HepG2 (cell line): ENCODE results near the gene TDG. TPM values are rescaled to one million over a fixed set of nuclear protein-coding genes. Genes with fewer than 3 reads are reported as not detected.

Experiments
- AKAP8 ChIP-seq: sonication (generic); formaldehyde crosslinking; IDR thresholded peaks from 2 replicates; pipeline ENCODE4 v1.5.1; 2020; ENCODE audit warnings: mild to moderate bottlenecking, missing genetic modification reagents
- BRD4 ChIP-seq: sonication (generic); formaldehyde crosslinking; IDR thresholded peaks from 2 replicates; pipeline ENCODE4 v1.4.0; 2020; ENCODE audit warnings: missing genetic modification reagents
- CBX2 ChIP-seq, 2 experiments: fragments of 200-600 bp in 1 of 2; sonication (generic); formaldehyde crosslinking in 1 of 2; IDR thresholded peaks; 2 replicates each; pipeline versions ENCODE4 v1.7.0 to v1.8.1; 2018 to 2022; ENCODE audit warnings: low read depth in 2 of 2, low read length in 1 of 2, mild to moderate bottlenecking in 1 of 2, missing genetic modification reagents in 1 of 2
- GTF2F1 ChIP-seq: fragments of 150-350 bp; IDR thresholded peaks from 2 replicates; pipeline ENCODE4 v1.6.1; 2014; ENCODE audit warnings: low read length
- MLLT10 ChIP-seq: sonication (generic); formaldehyde crosslinking; IDR thresholded peaks from 2 replicates; pipeline ENCODE4 v1.4.0; 2020; ENCODE audit warnings: missing genetic modification reagents
- NR0B2 ChIP-seq: sonication (generic); formaldehyde crosslinking; IDR thresholded peaks from 2 replicates; pipeline ENCODE4 v1.4.0; 2020; ENCODE audit warnings: mild to moderate bottlenecking, missing genetic modification reagents
- PHF20 ChIP-seq: sonication (generic); formaldehyde crosslinking; IDR thresholded peaks from 2 replicates; pipeline ENCODE4 v1.5.0; 2020; ENCODE audit warnings: mild to moderate bottlenecking, missing genetic modification reagents
- ZBTB25 ChIP-seq: IDR thresholded peaks from 2 replicates; pipeline ENCODE4 v1.6.1; 2018; ENCODE audit warnings: missing genetic modification reagents
- ZNF552 ChIP-seq: sonication (generic); formaldehyde crosslinking; IDR thresholded peaks from 2 replicates; pipeline ENCODE4 v1.9.0; 2022; ENCODE audit warnings: missing genetic modification reagents, mild to moderate bottlenecking, borderline replicate concordance
- ZNF788 ChIP-seq: sonication (generic); formaldehyde crosslinking; IDR thresholded peaks from 2 replicates; pipeline ENCODE4 v1.5.0; 2020; ENCODE audit warnings: mild to moderate bottlenecking, missing genetic modification reagents, borderline replicate concordance
- polyA plus RNA-seq, 8 experiments: library from polyadenylated mRNA; depleted of rRNA in 3 of 8; stranded (reverse) in 7 of 8; unstranded in 1 of 8; fragments of >200 nt; fragmentation: Illumina TruSeq in 4 of 8; extraction: Trizol in 4 of 8; gene quantifications; 2 replicates each; pipeline versions ENCODE4 v1.2.1 to v1.2.3, GENCODE V29; 2011 to 2016; ENCODE audit warnings: low read depth in 4 of 8, missing spikeins in 1 of 8, mixed read lengths in 1 of 8; ENCODE audit not compliant: insufficient read depth in 1 of 8
- total RNA-seq, 5 experiments: library from RNA; depleted of rRNA; stranded (reverse); fragments of >200 nt; fragmentation: Illumina TruSeq; extraction: Trizol; gene quantifications; 2 replicates each; pipeline ENCODE4 v1.2.3, GENCODE V29; 2016; ENCODE audit warnings: low read depth in 1 of 5
- TF ChIP-seq, protein P1 (sequence below): sonication (generic); formaldehyde crosslinking; IDR thresholded peaks from one replicate; pipeline ENCODE4 v1.5.1; 2020; ENCODE audit warnings: mild to moderate bottlenecking, missing genetic modification reagents; ENCODE audit errors: not compliant biosample characterization
- TF ChIP-seq, protein P2 (sequence below): sonication (generic); formaldehyde crosslinking; IDR thresholded peaks from 2 replicates; pipeline ENCODE4 v1.4.0; 2020; ENCODE audit warnings: low read depth, mild to moderate bottlenecking, missing genetic modification reagents

Gene TDG
- total and polyA plus RNA-seq, 2 of the 13 experiments (the other 11 are each of a cell fraction or from before 2014, with no cell fraction given), result 14.2 to 19.5 TPM

- TF ChIP-seq, protein P1, sequence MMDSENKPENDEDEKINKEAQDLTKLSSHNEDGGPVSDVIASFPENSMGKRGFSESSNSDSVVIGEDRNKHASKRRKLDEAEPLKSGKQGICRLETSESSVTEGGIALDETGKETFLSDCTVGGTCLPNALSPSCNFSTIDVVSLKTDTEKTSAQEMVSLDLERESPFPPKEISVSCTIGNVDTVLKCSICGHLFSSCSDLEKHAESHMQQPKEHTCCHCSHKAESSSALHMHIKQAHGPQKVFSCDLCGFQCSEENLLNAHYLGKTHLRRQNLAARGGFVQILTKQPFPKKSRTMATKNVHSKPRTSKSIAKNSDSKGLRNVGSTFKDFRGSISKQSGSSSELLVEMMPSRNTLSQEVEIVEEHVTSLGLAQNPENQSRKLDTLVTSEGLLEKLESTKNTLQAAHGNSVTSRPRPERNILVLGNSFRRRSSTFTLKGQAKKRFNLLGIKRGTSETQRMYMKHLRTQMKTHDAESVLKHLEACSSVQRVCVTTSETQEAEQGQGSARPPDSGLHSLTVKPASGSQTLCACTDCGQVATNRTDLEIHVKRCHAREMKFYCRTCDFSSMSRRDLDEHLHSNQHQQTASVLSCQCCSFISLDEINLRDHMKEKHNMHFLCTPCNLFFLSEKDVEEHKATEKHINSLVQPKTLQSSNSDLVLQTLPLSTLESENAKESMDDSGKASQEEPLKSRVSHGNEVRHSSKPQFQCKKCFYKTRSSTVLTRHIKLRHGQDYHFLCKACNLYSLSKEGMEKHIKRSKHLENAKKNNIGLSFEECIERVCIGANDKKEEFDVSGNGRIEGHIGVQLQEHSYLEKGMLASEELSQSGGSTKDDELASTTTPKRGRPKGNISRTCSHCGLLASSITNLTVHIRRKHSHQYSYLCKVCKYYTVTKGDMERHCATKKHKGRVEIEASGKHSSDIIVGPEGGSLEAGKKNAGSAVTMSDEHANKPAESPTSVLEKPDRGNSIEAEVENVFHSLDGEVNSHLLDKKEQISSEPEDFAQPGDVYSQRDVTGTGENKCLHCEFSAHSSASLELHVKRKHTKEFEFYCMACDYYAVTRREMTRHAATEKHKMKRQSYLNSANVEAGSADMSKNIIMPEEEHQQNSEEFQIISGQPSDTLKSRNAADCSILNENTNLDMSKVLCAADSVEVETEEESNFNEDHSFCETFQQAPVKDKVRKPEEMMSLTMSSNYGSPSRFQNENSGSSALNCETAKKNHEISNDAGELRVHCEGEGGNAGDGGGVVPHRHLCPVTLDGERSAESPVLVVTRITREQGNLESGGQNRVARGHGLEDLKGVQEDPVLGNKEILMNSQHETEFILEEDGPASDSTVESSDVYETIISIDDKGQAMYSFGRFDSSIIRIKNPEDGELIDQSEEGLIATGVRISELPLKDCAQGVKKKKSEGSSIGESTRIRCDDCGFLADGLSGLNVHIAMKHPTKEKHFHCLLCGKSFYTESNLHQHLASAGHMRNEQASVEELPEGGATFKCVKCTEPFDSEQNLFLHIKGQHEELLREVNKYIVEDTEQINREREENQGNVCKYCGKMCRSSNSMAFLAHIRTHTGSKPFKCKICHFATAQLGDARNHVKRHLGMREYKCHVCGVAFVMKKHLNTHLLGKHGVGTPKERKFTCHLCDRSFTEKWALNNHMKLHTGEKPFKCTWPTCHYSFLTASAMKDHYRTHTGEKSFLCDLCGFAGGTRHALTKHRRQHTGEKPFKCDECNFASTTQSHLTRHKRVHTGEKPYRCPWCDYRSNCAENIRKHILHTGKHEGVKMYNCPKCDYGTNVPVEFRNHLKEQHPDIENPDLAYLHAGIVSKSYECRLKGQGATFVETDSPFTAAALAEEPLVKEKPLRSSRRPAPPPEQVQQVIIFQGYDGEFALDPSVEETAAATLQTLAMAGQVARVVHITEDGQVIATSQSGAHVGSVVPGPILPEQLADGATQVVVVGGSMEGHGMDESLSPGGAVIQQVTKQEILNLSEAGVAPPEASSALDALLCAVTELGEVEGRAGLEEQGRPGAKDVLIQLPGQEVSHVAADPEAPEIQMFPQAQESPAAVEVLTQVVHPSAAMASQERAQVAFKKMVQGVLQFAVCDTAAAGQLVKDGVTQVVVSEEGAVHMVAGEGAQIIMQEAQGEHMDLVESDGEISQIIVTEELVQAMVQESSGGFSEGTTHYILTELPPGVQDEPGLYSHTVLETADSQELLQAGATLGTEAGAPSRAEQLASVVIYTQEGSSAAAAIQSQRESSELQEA (CRISPR knock-in tag), result peak; percentile 91
- TF ChIP-seq MLLT10 (no peak), ZBTB25 (CRISPR knock-in tag) (peak; percentile 78), GTF2F1 (no peak), PHF20 (CRISPR knock-in tag) (peak; percentile 95), AKAP8 (CRISPR knock-in tag) (0 out of 2 replicates have a peak, but pooled peaks have one; percentile 43), CBX2 (IDR thresholded peaks at IDR 0.05; ENCODE audit: low read depth, low read length) (no peak), CBX2 (CRISPR knock-in tag; IDR thresholded peaks at IDR 0.05; ENCODE audit: low read depth) (no peak), ZNF788 (CRISPR knock-in tag) (peak; percentile 83; the same call in 1 of the 2 replicates), NR0B2 (CRISPR knock-in tag) (0 out of 2 replicates have a peak, but pooled peaks have one; percentile 83), BRD4 (peak; percentile 74), ZNF552 (CRISPR knock-in tag) (peak; percentile 34; the same call in 1 of the 2 replicates)
- TF ChIP-seq, protein P2, sequence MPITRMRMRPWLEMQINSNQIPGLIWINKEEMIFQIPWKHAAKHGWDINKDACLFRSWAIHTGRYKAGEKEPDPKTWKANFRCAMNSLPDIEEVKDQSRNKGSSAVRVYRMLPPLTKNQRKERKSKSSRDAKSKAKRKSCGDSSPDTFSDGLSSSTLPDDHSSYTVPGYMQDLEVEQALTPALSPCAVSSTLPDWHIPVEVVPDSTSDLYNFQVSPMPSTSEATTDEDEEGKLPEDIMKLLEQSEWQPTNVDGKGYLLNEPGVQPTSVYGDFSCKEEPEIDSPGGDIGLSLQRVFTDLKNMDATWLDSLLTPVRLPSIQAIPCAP (CRISPR knock-in tag), result no peak
Measured at GRCh38 chr12:103965590-103966504, at the start of gene TDG (continued).
